Activated naive CD8-positive, alpha-beta T cell (primary cell): ENCODE measurements around the gene KIF4A.
"Not testable (repeated sequence)": the region's sequence is repeated elsewhere in the genome, so short reads cannot be mapped to it uniquely, and the experiment has no call there.

ENCODE experiments used
- H3K27ac Mint-ChIP-seq: one replicate; pipeline ENCODE4 v1.8.0; 2021; ENCODE audit warnings: mixed read lengths
- H3K27me3 Mint-ChIP-seq: one replicate; pipeline ENCODE4 v1.8.0; 2021; ENCODE audit warnings: mixed read lengths
- H3K36me3 Mint-ChIP-seq: one replicate; pipeline ENCODE4 v1.8.0; 2021; ENCODE audit warnings: mixed read lengths
- H3K4me1 Mint-ChIP-seq: one replicate; pipeline ENCODE4 v1.8.0; 2021; ENCODE audit warnings: low read depth, mixed read lengths
- H3K4me3 Mint-ChIP-seq: one replicate; pipeline ENCODE4 v1.8.0; 2021; ENCODE audit warnings: mild to moderate bottlenecking, mixed read lengths
- H3K9me3 Mint-ChIP-seq: one replicate; pipeline ENCODE4 v1.8.0; 2021; ENCODE audit warnings: low read depth, mixed read lengths

KIF4A gene

DNA sequence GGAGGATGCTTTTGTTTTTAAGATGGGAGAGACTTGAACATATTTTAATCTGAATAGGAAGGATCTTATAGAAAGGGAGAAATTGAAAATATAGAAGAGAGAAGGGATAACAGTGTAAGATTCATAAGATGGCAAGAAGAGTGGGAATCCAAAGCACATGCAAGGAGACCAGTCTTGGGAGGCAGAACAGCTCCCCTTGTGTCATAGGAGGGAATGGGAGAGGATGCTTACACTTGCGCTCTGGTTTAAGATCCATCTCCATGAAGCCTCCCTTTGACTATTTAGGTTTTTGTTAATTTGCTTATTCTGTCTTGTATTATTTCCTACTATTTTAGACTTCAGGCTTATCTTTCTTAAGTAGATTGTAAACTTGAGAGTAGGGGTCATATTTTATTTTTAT is 42.7 kb downstream of the KIF4A start:
- Mint-ChIP-seq H3K4me1 (peaks cover 1% of the 10 kb centered on the region), H3K4me3 (no peak overlapping the region), H3K27me3 (no peaks in the 10 kb centered on the region), H3K27ac (no peak overlapping the region), H3K36me3 (no peaks in the 10 kb centered on the region), H3K9me3 (no peaks in the 10 kb centered on the region)

DNA sequence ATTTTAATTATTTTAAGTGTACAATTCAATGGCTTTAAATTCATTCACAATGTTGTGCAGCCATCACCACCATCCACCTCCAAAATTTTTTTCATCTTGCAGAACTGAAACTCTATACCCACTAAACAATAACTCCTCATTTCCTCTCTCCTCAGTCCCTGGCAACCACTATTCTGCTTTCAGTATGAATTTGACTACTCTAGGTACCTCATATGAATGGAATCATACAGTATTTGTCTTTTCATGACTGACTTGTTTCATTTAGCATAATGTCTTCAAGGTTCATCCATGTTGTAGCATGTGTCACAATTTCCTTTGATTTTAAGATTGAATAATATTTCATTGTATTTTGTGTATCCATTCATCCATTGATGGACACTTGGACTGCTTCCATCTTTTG is 46.9 kb downstream of the KIF4A start:
- Mint-ChIP-seq H3K4me3 (no peak overlapping the region), H3K9me3 (no peaks in the 10 kb centered on the region), H3K27ac (no peak overlapping the region), H3K36me3 (no peaks in the 10 kb centered on the region), H3K27me3 (no peaks in the 10 kb centered on the region), H3K4me1 (peaks cover 1% of the 10 kb centered on the region)

DNA sequence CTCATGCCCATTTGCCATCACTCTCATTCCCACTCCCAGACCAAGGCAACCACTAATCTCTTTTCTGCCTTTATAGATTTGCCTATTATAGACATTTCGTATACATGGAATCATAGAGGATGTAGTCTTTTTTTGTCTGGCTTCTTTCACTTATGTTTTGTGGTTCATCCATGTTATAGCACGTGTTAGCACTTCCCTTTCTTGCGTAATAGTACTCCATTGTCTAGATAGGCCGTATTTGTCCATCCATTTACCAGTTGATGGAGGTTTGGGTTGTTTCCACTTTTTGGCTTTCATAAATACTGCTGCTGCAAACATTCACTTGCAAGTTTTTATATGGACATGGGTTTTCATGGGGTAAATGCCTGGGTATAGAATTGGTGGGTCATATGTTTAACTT is 48.4 kb downstream of the KIF4A start:
- no peak overlapping the region for H3K27ac Mint-ChIP-seq
- H3K4me3 Mint-ChIP-seq: no peak overlapping the region
- no peaks in the 10 kb centered on the region for H3K36me3 Mint-ChIP-seq
- H3K4me1 Mint-ChIP-seq: peaks cover 1% of the 10 kb centered on the region
- peaks cover 1% of the 10 kb centered on the region for H3K27me3 Mint-ChIP-seq
- no peaks in the 10 kb centered on the region for H3K9me3 Mint-ChIP-seq

DNA sequence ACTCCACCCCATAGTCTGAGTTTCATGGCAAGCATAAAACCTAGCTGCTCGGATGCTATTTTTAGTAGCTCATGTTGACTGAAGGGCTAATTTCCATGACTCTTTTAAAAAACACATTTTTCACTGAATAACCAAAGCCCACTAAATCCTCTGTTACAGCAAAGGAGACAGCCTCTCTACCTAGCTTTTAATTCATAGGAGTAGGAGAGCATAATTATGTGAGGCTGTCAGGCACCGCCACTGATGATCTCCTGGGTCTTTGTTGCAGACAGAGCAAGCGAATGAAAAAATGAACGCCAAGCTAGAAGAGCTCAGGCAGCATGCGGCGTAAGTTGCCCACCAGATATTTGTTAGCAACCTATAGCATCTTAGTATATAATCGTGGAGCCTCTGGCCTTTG is 53.5 kb downstream of the KIF4A start:
- H3K27ac Mint-ChIP-seq: no peak overlapping the region
- H3K4me1 Mint-ChIP-seq: no peaks in the 10 kb centered on the region
- no peak overlapping the region for H3K4me3 Mint-ChIP-seq
- H3K27me3 Mint-ChIP-seq: peaks cover 1% of the 10 kb centered on the region
- no peaks in the 10 kb centered on the region for H3K9me3 Mint-ChIP-seq
- no peaks in the 10 kb centered on the region for H3K36me3 Mint-ChIP-seq

DNA sequence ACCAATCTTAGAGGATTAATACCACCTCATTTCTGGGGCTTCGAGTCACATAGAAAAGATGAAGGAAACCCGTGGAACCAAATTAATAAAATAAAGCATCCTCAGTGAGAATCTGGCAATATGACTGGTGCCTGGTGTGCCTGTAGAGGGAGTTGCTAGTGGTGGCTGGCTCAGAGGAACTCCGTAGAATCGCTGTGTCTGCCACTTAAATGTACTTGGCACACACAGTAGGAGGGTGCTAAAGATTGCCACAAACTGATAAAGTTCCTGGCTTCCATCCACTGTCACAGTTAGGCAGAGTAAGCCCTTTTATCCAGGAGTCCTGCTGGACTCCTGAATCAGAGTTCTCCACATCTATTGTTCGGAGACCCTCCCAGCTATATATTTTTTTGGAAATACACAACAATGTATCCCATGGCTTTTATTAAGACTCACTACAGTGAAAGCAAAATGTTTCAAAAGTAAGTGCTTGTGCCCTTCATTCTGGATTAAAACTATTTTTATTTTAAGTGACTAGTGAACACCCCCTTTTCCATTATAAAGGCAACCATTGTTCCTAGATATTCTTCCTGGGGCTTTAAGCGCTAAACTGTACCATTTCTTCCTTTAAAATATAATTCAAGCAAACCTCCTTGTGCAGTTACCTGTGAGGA is 56.6 kb downstream of the KIF4A start:
- no peak overlapping the region for H3K27ac Mint-ChIP-seq
- H3K36me3 Mint-ChIP-seq: peaks cover 3% of the 10 kb centered on the region
- peaks cover 1% of the 10 kb centered on the region for H3K27me3 Mint-ChIP-seq
- H3K4me3 Mint-ChIP-seq: no peak overlapping the region
- no peaks in the 10 kb centered on the region for H3K4me1 Mint-ChIP-seq
- no peaks in the 10 kb centered on the region for H3K9me3 Mint-ChIP-seq

DNA sequence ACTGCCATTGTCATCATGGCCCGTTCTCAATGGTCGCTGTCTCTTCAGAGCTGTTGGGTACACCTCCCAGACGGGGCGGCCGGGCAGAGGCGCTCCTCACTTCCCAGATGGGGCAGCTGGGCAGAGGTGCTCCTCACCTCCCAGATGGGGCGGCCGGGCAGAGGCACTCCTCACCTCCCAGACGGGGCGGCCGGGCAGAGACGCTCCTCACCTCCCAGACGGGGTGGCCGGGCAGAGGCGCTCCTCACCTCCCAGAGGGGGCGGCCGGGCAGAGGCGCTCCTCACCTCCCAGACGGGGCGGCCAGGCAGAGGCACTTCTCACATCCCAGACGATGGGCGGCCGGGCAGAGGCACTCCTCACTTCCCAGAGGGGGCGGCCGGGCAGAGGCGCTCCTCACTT is 58.9 kb downstream of the KIF4A start:
- not testable (repeated sequence) for H3K4me1 Mint-ChIP-seq, H3K4me3 Mint-ChIP-seq, H3K27me3 Mint-ChIP-seq, H3K36me3 Mint-ChIP-seq, H3K27ac Mint-ChIP-seq, H3K9me3 Mint-ChIP-seq

DNA sequence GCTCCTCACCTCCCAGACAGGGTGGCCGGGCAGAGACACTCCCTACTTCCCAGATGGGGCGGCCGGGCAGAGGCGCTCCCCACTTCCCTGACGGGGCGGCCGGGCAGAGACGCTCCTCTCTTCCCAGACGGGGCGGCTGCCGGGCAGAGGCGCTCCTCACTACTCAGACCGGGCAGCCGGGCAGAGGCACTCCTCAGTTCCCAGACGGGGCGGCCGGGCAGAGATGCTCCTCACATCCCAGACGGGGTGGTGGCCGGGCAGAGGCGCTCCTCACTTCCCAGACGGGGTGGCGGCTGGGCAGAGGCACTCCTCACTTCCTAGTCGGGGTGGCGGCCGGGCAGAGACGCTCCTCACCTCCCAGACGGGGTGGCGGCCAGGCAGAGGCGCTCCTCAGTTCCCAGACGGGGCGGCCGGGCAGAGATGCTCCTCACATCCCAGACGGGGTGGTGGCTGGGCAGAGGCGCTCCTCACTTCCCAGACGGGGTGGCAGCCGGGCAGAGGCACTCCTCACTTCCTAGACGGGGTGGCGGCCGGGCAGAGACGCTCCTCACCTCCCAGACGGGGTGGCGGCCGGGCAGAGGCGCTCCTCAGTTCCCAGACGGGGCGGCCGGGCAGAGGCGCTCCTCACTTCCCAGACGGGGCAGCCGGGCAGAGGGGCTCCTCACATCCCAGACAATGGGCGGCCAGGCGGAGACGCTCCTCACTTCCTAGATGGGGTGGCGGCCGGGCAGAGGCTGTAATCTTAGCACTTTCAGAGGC is 59.6 kb downstream of the KIF4A start:
- H3K27me3 Mint-ChIP-seq, H3K27ac Mint-ChIP-seq, H3K4me1 Mint-ChIP-seq, H3K36me3 Mint-ChIP-seq, H3K4me3 Mint-ChIP-seq, H3K9me3 Mint-ChIP-seq: not testable (repeated sequence)

DNA sequence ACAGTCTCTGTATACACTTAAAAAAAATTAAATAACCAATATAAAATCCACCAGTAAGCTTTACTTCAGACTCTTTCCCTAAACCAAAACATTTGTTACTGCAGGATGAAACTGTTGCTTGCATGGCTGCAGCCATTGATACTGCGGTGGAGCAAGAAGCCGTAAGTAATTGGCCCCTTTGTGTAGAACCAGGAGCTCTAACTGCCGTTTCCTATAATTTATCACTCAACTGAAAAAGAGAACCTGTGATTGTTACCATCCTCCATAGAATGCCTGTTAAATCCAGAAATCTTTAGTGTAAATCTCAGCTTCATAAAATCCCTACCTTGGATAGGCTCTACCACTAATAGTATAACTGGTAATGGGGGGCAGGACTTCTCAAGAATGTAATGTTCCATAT is 62.6 kb downstream of the KIF4A start:
- no peak overlapping the region for H3K27ac Mint-ChIP-seq
- no peak overlapping the region for H3K4me3 Mint-ChIP-seq
- peaks cover 3% of the 10 kb centered on the region for H3K36me3 Mint-ChIP-seq
- no peaks in the 10 kb centered on the region for H3K27me3 Mint-ChIP-seq
- no peaks in the 10 kb centered on the region for H3K4me1 Mint-ChIP-seq
- H3K9me3 Mint-ChIP-seq: no peaks in the 10 kb centered on the region

DNA sequence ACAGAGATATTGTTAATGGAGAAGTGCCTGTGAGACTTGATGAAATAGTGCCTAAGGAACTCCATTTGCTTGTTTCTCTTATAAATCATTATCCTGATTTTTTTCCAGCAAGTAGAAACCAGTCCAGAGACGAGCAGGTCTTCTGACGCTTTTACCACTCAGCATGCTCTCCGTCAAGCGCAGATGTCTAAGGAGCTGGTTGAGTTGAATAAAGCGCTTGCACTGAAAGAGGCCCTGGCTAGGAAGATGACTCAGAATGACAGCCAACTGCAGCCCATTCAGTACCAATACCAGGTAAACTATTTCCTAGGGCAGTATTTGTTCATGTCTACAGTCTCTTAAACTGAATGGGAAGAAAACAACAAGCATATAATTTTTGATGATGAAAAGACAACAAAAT is 63.6 kb downstream of the KIF4A start:
- no peak overlapping the region for H3K27ac Mint-ChIP-seq
- H3K36me3 Mint-ChIP-seq: peaks cover 3% of the 10 kb centered on the region
- no peak overlapping the region for H3K4me3 Mint-ChIP-seq
- H3K9me3 Mint-ChIP-seq: no peaks in the 10 kb centered on the region
- no peaks in the 10 kb centered on the region for H3K27me3 Mint-ChIP-seq
- no peaks in the 10 kb centered on the region for H3K4me1 Mint-ChIP-seq

DNA sequence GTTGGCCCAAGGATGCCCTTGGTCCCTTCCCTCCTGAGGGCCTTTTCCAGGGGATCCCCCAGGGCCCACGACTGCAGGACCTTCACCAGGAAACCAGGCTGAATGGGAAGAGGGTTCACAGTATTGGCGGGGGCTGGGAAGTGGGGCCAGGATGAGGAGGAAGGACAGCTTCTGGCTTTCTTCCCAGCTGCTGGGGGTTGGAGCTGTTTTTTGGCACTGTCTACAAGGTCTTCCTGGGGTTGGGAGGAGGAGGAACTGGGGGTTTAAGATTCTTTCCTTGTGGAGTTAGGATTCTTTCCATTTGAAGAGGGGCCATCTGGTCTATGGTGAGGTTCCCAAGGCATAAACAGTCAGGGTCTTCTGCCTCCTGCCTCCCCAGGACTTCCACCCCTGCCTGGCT is 64.8 kb downstream of the KIF4A start:
- H3K36me3 Mint-ChIP-seq: peaks cover 3% of the 10 kb centered on the region

DNA sequence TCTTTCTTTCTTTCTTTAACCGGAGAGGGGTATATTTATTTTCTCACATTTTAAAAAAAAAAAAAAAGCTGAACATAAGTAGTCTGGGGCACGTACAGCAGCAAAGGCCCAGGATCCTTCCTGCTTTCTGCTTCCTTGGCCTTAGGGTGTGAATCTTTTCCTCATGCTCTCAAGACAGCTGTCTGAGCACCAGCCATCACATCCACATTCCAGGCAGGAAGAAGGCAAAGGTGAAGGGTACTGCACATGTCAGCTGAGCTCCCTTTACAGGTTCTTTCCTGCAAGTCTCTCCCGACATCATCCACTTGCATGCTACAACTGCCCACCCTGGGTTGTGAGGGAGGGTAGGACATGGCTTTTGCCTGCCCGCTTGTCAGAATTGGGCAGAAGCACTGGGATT is 69.6 kb downstream of the KIF4A start:
- Mint-ChIP-seq H3K4me3 (no peak overlapping the region), H3K4me1 (no peaks in the 10 kb centered on the region), H3K9me3 (no peaks in the 10 kb centered on the region), H3K27me3 (no peaks in the 10 kb centered on the region), H3K27ac (no peak overlapping the region), H3K36me3 (no peaks in the 10 kb centered on the region)

More for the DNA sequence above, 64.8 kb downstream of the KIF4A start:
- H3K9me3 Mint-ChIP-seq: no peaks in the 10 kb centered on the region
- H3K4me1 Mint-ChIP-seq: no peaks in the 10 kb centered on the region
- H3K27me3 Mint-ChIP-seq: no peaks in the 10 kb centered on the region
- no peak overlapping the region for H3K4me3 Mint-ChIP-seq
- H3K27ac Mint-ChIP-seq: no peak overlapping the region

DNA sequence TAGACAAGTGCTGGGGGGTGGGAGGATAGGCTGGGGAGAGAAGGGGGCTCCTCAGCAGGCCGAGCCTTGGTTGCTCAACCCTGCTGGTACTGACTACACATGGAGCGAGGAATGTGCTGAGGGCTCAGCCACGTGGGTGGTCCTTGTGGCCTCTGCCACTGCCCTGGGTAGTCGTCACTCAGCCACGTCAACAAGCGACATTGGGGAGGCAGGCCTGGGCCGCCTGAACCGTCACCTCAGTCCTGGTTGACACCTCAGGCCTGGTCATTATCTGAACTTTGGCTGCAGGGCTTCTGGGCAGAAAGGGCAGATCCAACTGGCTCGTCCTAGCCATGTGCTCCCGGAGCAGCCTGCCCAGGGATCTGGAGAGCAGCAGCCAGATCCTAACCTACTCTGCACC is 70.5 kb downstream of the KIF4A start:
- Mint-ChIP-seq H3K4me3 (no peak overlapping the region), H3K4me1 (no peaks in the 10 kb centered on the region), H3K27me3 (no peaks in the 10 kb centered on the region), H3K9me3 (no peaks in the 10 kb centered on the region), H3K36me3 (no peaks in the 10 kb centered on the region), H3K27ac (no peak overlapping the region)

DNA sequence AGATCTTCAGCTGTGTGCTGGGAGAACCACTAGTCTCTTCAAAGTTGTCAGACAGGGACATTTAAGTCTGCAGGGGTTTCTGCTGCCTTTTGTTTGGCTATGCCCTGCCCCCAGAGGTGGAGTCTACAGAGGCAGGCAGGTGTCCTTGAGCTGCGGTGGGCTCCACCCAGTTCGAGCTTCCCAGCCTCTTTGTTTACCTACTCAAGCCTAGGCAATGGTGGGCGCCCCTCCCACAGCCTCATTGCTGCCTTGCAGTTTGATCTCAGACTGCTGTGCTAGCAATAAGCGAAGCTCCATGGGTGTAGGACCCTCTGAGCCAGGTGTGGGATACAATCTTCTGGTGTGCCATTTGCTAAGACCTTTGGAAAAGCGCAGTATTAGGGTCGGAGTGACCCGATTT is 78.8 kb downstream of the KIF4A start:
- H3K36me3 Mint-ChIP-seq, H3K4me3 Mint-ChIP-seq, H3K27me3 Mint-ChIP-seq, H3K27ac Mint-ChIP-seq, H3K4me1 Mint-ChIP-seq, H3K9me3 Mint-ChIP-seq: not testable (repeated sequence)

DNA sequence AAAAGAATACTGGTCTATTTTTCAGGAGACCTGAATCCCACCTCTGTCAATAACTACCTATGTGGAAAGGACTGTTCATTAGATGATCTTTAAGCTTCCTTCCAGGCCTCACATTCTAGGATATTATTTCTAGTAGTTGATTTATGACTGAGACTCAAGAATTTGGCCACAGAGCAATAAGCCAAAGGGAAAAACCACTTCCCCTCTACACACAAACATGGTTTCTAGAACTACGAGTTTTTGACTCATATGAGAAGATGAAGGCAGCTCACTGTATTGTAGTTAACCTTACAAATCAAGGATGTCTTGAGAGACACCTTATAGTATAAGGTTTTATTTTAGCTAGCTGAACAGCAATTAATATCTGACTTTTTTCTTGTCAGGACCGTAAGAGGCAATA is 96.3 kb downstream of the KIF4A start:
- no peak overlapping the region for H3K4me3 Mint-ChIP-seq
- H3K4me1 Mint-ChIP-seq: peaks cover 2% of the 10 kb centered on the region
- H3K36me3 Mint-ChIP-seq: no peaks in the 10 kb centered on the region
- H3K27me3 Mint-ChIP-seq: no peaks in the 10 kb centered on the region
- H3K27ac Mint-ChIP-seq: no peak overlapping the region
- H3K9me3 Mint-ChIP-seq: no peaks in the 10 kb centered on the region

DNA sequence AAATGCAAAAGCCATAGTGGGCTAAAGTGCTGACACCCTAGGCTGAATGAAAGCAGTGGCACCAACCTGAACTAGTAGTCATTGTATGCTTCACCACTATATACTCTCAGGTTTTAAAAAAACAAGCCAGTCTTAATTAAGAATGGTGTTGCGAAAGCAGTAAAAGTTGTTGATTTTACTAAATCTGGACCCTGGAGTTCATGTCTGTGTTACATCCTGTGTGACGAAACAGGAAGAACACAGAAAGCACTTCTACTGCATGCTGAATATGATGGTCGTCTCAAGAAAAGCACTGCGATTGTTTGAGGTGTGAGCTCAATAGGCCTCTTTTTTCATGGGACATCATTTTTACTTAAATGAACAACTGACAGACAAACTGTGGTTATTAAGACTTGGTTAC is 109.0 kb downstream of the KIF4A start:
- H3K27me3 Mint-ChIP-seq: no peaks in the 10 kb centered on the region
- H3K36me3 Mint-ChIP-seq: no peaks in the 10 kb centered on the region
- no peak overlapping the region for H3K4me3 Mint-ChIP-seq
- peak overlapping the region; percentile 86 for H3K27ac Mint-ChIP-seq
- no peaks in the 10 kb centered on the region for H3K9me3 Mint-ChIP-seq
- H3K4me1 Mint-ChIP-seq: peaks cover 7% of the 10 kb centered on the region

DNA sequence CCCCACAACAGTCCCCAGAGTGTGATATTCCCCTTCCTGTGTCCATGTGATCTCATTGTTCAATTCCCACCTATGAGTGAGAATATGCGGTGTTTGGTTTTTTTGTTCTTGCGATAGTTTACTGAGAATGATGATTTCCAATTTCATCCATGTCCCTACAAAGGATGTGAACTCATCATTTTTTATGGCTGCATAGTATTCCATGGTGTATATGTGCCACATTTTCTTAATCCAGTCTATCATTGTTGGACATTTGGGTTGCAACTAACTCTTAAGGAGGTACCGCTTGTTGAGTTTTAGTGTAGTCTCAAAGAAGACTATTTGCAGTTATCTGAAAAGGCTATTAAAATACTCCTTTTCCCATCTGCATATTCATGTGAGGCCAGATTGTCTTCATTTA is 110.3 kb downstream of the KIF4A start:
- not testable (repeated sequence) for H3K36me3 Mint-ChIP-seq, H3K4me3 Mint-ChIP-seq, H3K9me3 Mint-ChIP-seq, H3K4me1 Mint-ChIP-seq, H3K27me3 Mint-ChIP-seq, H3K27ac Mint-ChIP-seq
